Keratinocyte (primary cell): Measurements from ENCODE around the gene AOPEP. TPM values are rescaled to one million over a fixed set of nuclear protein-coding genes. Genes with fewer than 3 reads are reported as not detected.

Experiments
- DNase-seq: peaks from one replicate; pipeline ENCODE4 v3.0.0-alpha.2; 2011; ENCODE audit warnings: low read depth, missing footprints, low spot score
- FAIRE-seq: peaks from 2 replicates; lab custom pipeline; 2011; peaks lifted over from hg19 to GRCh38; lab: Jason Lieb, UNC
- H2AFZ ChIP-seq: 2 replicates; pipeline ENCODE4 v1.6.0; 2012; ENCODE audit warnings: low read length, control low read depth, inconsistent platforms; ENCODE audit not compliant: control insufficient read depth
- H3K27ac ChIP-seq: 2 replicates; pipeline ENCODE4 v1.5.1; 2011; ENCODE audit warnings: low read length; ENCODE audit not compliant: control insufficient read depth, insufficient read depth
- H3K27me3 ChIP-seq: 3 replicates; pipeline ENCODE4 v1.6.0; 2011; ENCODE audit warnings: low read length; ENCODE audit not compliant: control insufficient read depth, insufficient read depth; ENCODE audit errors: extremely low read depth
- H3K36me3 ChIP-seq, 2 experiments: 2 replicates in 1 of 2; 3 replicates in 1 of 2; pipeline ENCODE4 v1.5.1; 2011; ENCODE audit warnings: low read length in 2 of 2, mild to moderate bottlenecking in 1 of 2; ENCODE audit not compliant: control insufficient read depth in 2 of 2, insufficient read depth in 2 of 2; ENCODE audit errors: extremely low read depth in 1 of 2
- H3K4me1 ChIP-seq: 3 replicates; pipeline ENCODE4 v1.5.1; 2011; ENCODE audit warnings: low read length; ENCODE audit not compliant: control insufficient read depth, insufficient read depth; ENCODE audit errors: extremely low read depth
- H3K4me2 ChIP-seq: 3 replicates; pipeline ENCODE4 v1.6.0; 2011; ENCODE audit warnings: low read depth, low read length; ENCODE audit not compliant: control insufficient read depth, insufficient read depth; ENCODE audit errors: extremely low read depth
- H3K4me3 ChIP-seq, 3 experiments: fragments of 200-600 bp in 1 of 3; sonication (generic) in 1 of 3; 2 replicates in 2 of 3; 3 replicates in 1 of 3; pipeline ENCODE4 v1.5.1; 2011 to 2016; ENCODE audit warnings: low read length in 3 of 3, mild to moderate bottlenecking in 3 of 3, control low read depth in 2 of 3, inconsistent platforms in 1 of 3, low read depth in 1 of 3, mixed read lengths in 1 of 3, mixed run types in 1 of 3, moderate library complexity in 1 of 3; ENCODE audit not compliant: control insufficient read depth in 2 of 3, insufficient read depth in 2 of 3; ENCODE audit errors: extremely low read depth in 1 of 3
- H3K79me2 ChIP-seq: 2 replicates; pipeline ENCODE4 v1.6.0; 2012; ENCODE audit warnings: low read length; ENCODE audit not compliant: control insufficient read depth, insufficient read depth
- H3K9ac ChIP-seq: 3 replicates; pipeline ENCODE4 v1.6.0; 2011; ENCODE audit warnings: low read length; ENCODE audit not compliant: control insufficient read depth, insufficient read depth; ENCODE audit errors: extremely low read depth
- H3K9me1 ChIP-seq: 3 replicates; pipeline ENCODE4 v1.6.0; 2011; ENCODE audit warnings: low read length; ENCODE audit not compliant: control insufficient read depth, insufficient read depth; ENCODE audit errors: extremely low read depth
- H3K9me3 ChIP-seq: 2 replicates; pipeline ENCODE4 v1.5.1; 2012; ENCODE audit warnings: low read depth, low read length; ENCODE audit not compliant: control insufficient read depth
- H4K20me1 ChIP-seq: 3 replicates; pipeline ENCODE4 v1.6.0; 2011; ENCODE audit warnings: low read length; ENCODE audit not compliant: control insufficient read depth, insufficient read depth; ENCODE audit errors: extremely low read depth
- CTCF ChIP-seq, 3 experiments: IDR thresholded peaks in 1 of 3; conservative IDR thresholded peaks in 1 of 3; optimal IDR thresholded peaks in 1 of 3; 2 replicates in 2 of 3; 3 replicates in 1 of 3; pipeline versions ENCODE3 to v1.5.1; 2011; ENCODE audit warnings: low read length in 3 of 3, mild to moderate bottlenecking in 3 of 3, moderate library complexity in 2 of 3, control low read depth in 1 of 3, inconsistent platforms in 1 of 3; ENCODE audit not compliant: insufficient read depth in 2 of 3; ENCODE audit errors: extremely low read depth in 1 of 3
- EZH2 ChIP-seq: IDR thresholded peaks from one replicate; pipeline ENCODE4 v1.6.1; 2012; ENCODE audit warnings: inconsistent platforms, mild to moderate bottlenecking, low read length, moderate library complexity
- dilution Hi-C: fragments of 300-500 bp; cut with MboI; formaldehyde crosslinking; loops from one replicate; pipeline ENCODE4 v1.7.0; 2020; ENCODE audit warnings: low sequenced_read_pairs; ENCODE audit not compliant: extremely low pct_ligation_motif_present
- polyA plus RNA-seq, 5 experiments: library from polyadenylated mRNA; depleted of rRNA in 3 of 5; stranded (reverse) in 3 of 5; stranded (forward) in 1 of 5; unstranded in 1 of 5; fragments of >200 nt; gene quantifications; 1 replicate in 1 of 5; 2 replicates in 3 of 5; 3 replicates in 1 of 5; pipeline versions ENCODE4 v1.2.1 to v1.2.3, GENCODE V29; 2011 to 2012; ENCODE audit warnings: missing spikeins in 2 of 5, low read depth in 1 of 5, low replicate concordance in 1 of 5

The AOPEP gene
- polyA plus RNA-seq, 1 donor (not counting 4 experiments of a cell fraction or from before 2014, with no cell fraction given): 27.0 TPM

- Histone ChIP-seq H3K36me3 (peaks cover 3 to 5% of the 10 kb centered on the region in 2 experiments), H3K79me2 (no peaks in the 10 kb centered on the region), H3K4me1 (no peaks in the 10 kb centered on the region), H2AFZ (no peak overlapping the region), H3K27ac (no peak overlapping the region), H3K9me3 (no peaks in the 10 kb centered on the region), H4K20me1 (no peaks in the 10 kb centered on the region), H3K9me1 (no peaks in the 10 kb centered on the region), H3K4me3 (no peak overlapping the region), H3K27me3 (no peaks in the 10 kb centered on the region), H3K4me2 (no peak overlapping the region), H3K9ac (no peak overlapping the region)
- DNase-seq (no peak), FAIRE-seq (no peak)
- no peak for TF ChIP-seq EZH2
- TF ChIP-seq CTCF (optimal IDR thresholded peaks at IDR 0.05 in 1 of 3, IDR thresholded peaks at IDR 0.05 in 1 of 3, conservative IDR thresholded peaks at IDR 0.05 in 1 of 3; ENCODE audit: extremely low read depth in 1 of 3, insufficient read depth in 2 of 3, low read length in 3 of 3): no peak
- dilution Hi-C loops: no loop called here
These were observed 100.3 kb downstream of the AOPEP start for GRCh38 chr9:94826644-94827410.

GRCh38 chr9:94827584-94828304 lies 101.2 kb downstream of the AOPEP start:
- peaks cover 3 to 5% of the 10 kb centered on the region in 2 experiments for H3K36me3 ChIP-seq
- no peaks in the 10 kb centered on the region for H4K20me1 ChIP-seq
- no peak overlapping the region for H3K9ac ChIP-seq
- H3K27ac ChIP-seq: no peak overlapping the region
- no peaks in the 10 kb centered on the region for H3K79me2 ChIP-seq
- TF ChIP-seq CTCF (optimal IDR thresholded peaks at IDR 0.05 in 1 of 3, IDR thresholded peaks at IDR 0.05 in 1 of 3, conservative IDR thresholded peaks at IDR 0.05 in 1 of 3; ENCODE audit: extremely low read depth in 1 of 3, insufficient read depth in 2 of 3, low read length in 3 of 3): no peak
- no peak for TF ChIP-seq EZH2
- no peak overlapping the region for H3K4me3 ChIP-seq
- H3K27me3 ChIP-seq: no peaks in the 10 kb centered on the region
- H3K9me1 ChIP-seq: no peaks in the 10 kb centered on the region
- dilution Hi-C loops: no loop called here
- H3K9me3 ChIP-seq: no peaks in the 10 kb centered on the region
- no peak overlapping the region for H2AFZ ChIP-seq
- DNase-seq: no peak
- no peak overlapping the region for H3K4me2 ChIP-seq
- no peaks in the 10 kb centered on the region for H3K4me1 ChIP-seq
- no peak for FAIRE-seq
